Measurements from ENCODE around the gene TMEM161A. TPM values are rescaled to one million over a fixed set of nuclear protein-coding genes. Genes with fewer than 3 reads are reported as not detected.

Gene TMEM161A
- total and polyA plus RNA-seq, 9 of the 15 experiments (the other 6 are each of a cell fraction or from before 2014, with no cell fraction given), result 0.63 to 92.3 (median 38.9) TPM

GRCh38 chr19:19105365-19106055, 32.8 kb downstream of the TMEM161A start (continued):
- TF ChIP-seq ZBTB8A (IDR thresholded peaks at IDR 0.05; ENCODE audit: partially characterized antibody), result no peak
- no peak for TF ChIP-seq NR1H2 (CRISPR knock-in tag; IDR thresholded peaks at IDR 0.05)
- no peak for TF ChIP-seq YBX1 (IDR thresholded peaks at IDR 0.05)
- TF ChIP-seq KAT7 (CRISPR knock-in tag; IDR thresholded peaks at IDR 0.05; ENCODE audit: borderline replicate concordance), result no peak
- no peak for TF ChIP-seq ZNF277 (CRISPR knock-in tag; IDR thresholded peaks at IDR 0.05; ENCODE audit: borderline replicate concordance)
- no peak for TF ChIP-seq NCOA6 (IDR thresholded peaks at IDR 0.05)
- TF ChIP-seq SIX5 (IDR thresholded peaks at IDR 0.05; ENCODE audit: borderline replicate concordance in 1 of 2, insufficient read depth in 1 of 2, low read depth in 1 of 2, low read length in 2 of 2), result no peak
- TF ChIP-seq MAFK (IDR thresholded peaks at IDR 0.05; ENCODE audit: low read length), result no peak
- TF ChIP-seq TCF15 (CRISPR knock-in tag; IDR thresholded peaks at IDR 0.05), result no peak
- TF ChIP-seq NUFIP1 (IDR thresholded peaks at IDR 0.05; ENCODE audit: partially characterized antibody), result no peak
- TF ChIP-seq RFX5 (IDR thresholded peaks at IDR 0.05; ENCODE audit: low read depth, low read length), result no peak
- no peak for TF ChIP-seq BACH1 (tag; IDR thresholded peaks at IDR 0.05)
- TF ChIP-seq DLX4 (CRISPR knock-in tag; IDR thresholded peaks at IDR 0.05), result no peak
- TF ChIP-seq CBX3 (IDR thresholded peaks at IDR 0.05; ENCODE audit: borderline replicate concordance in 1 of 2, low read length in 2 of 2), result no peak
- TF ChIP-seq AFF1 (IDR thresholded peaks at IDR 0.05; ENCODE audit: low read depth in 1 of 2, partially characterized antibody in 2 of 2), result no peak
- peak; percentile 69 for TF ChIP-seq SP1 (CRISPR knock-in tag; IDR thresholded peaks at IDR 0.05)
- peak in 1 of 2 experiments; percentile 74; a peak in 3 of 4 replicates for TF ChIP-seq MAZ (CRISPR knock-in tag; conservative IDR thresholded peaks at IDR 0.05 in 1 of 2, IDR thresholded peaks at IDR 0.05 in 1 of 2)
- no peak for TF ChIP-seq NCOR1 (IDR thresholded peaks at IDR 0.05)
- TF ChIP-seq XRCC3 (IDR thresholded peaks at IDR 0.05), result no peak
- TF ChIP-seq RFX1 (IDR thresholded peaks at IDR 0.05), result no peak
